ENCODE results near the gene RYR2. TPM values are rescaled to one million over a fixed set of nuclear protein-coding genes. Genes with fewer than 3 reads are reported as not detected.

The RYR2 gene
- total RNA-seq, 1 donor from 2014 or later: 47.0 TPM

DNA sequence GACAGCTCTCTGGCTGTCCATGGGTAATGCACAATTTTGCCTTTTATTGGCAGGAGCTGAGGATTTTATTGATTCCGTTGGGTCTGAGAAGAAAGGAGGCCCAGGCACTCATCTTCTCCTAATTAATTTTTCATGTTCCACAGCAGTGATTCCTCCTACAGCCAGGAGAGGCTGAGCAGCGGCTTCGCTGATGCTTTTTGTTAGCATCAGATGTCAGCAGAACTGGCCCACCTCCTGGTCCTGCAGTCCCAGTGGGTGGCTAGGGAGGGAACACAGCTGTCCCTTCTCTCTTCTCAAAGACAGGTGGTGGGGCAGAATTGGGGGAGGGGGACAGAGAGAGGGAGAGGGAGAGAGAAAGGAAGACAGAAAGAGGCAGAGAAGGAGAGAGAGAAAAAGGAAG lies 43.4 kb upstream of the RYR2 start:
- peak overlapping the region; percentile 65 for H3K4me3 Mint-ChIP-seq (ENCODE audit: unreplicated experiment)
- peaks cover 43% of the 10 kb centered on the region for H3K4me1 Mint-ChIP-seq (ENCODE audit: low read depth, unreplicated experiment)
- TF ChIP-seq CTCF (IDR thresholded peaks at IDR 0.05; ENCODE audit: partially characterized antibody, unreplicated experiment): peak; percentile 17
- peaks cover 13% of the 10 kb centered on the region for H3K27me3 Mint-ChIP-seq (ENCODE audit: unreplicated experiment)
- peaks cover 8% of the 10 kb centered on the region for H3K9me3 Mint-ChIP-seq (ENCODE audit: unreplicated experiment)
- H3K27ac Mint-ChIP-seq (ENCODE audit: unreplicated experiment): peak overlapping the region; percentile 98
- peaks cover 5% of the 10 kb centered on the region for H3K36me3 Mint-ChIP-seq (ENCODE audit: unreplicated experiment)
- DNase-seq: peak; percentile 72

- peaks cover 43% of the 10 kb centered on the region for H3K4me1 Mint-ChIP-seq (ENCODE audit: low read depth, unreplicated experiment)
- peaks cover 8% of the 10 kb centered on the region for H3K9me3 Mint-ChIP-seq (ENCODE audit: unreplicated experiment)
- no peak for DNase-seq
- H3K27me3 Mint-ChIP-seq (ENCODE audit: unreplicated experiment): peaks cover 12% of the 10 kb centered on the region
- TF ChIP-seq CTCF (IDR thresholded peaks at IDR 0.05; ENCODE audit: partially characterized antibody, unreplicated experiment): no peak
- H3K27ac Mint-ChIP-seq (ENCODE audit: unreplicated experiment): peak overlapping the region; percentile 93
- no peak overlapping the region for H3K4me3 Mint-ChIP-seq (ENCODE audit: unreplicated experiment)
- peaks cover 5% of the 10 kb centered on the region for H3K36me3 Mint-ChIP-seq (ENCODE audit: unreplicated experiment)
Measured at GRCh38 chr1:237000191-237000590, 41.8 kb upstream of the RYR2 start.

DNA sequence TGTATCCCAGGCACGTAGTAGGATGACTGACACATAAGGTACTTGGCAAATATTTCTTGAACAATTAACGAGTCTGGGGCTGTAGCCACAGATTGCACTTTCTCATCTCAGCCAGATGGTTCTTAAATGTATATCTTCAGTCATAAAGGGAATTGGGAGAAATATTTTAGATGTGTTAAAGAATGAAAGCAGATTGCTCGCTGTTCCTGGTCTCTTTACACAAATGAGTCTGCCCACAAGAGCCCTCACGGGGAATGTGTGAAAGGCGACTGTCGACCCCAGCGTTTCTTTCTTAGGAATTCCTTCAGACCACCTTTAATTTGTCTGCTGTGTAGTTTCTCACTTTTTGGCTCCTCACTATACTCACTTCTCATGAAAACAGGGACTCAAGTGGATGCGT lies 38.5 kb upstream of the RYR2 start:
- Mint-ChIP-seq H3K36me3 (ENCODE audit: unreplicated experiment) (peaks cover 5% of the 10 kb centered on the region), H3K4me3 (ENCODE audit: unreplicated experiment) (no peak overlapping the region), H3K27ac (ENCODE audit: unreplicated experiment) (no peak overlapping the region), H3K27me3 (ENCODE audit: unreplicated experiment) (peaks cover 4% of the 10 kb centered on the region), H3K9me3 (ENCODE audit: unreplicated experiment) (peaks cover 6% of the 10 kb centered on the region), H3K4me1 (ENCODE audit: low read depth, unreplicated experiment) (peaks cover 27% of the 10 kb centered on the region)
- DNase-seq: no peak
- TF ChIP-seq CTCF (IDR thresholded peaks at IDR 0.05; ENCODE audit: partially characterized antibody, unreplicated experiment): no peak

GRCh38 chr1:237004116-237004515 lies 37.9 kb upstream of the RYR2 start, which contains the start of gene MT1HL1:
Gene MT1HL1 (minus strand): TSS chr1:237004441. CDS start chr1:237004372, 69 bp downstream.
- Mint-ChIP-seq H3K36me3 (ENCODE audit: unreplicated experiment) (peaks cover 5% of the 10 kb centered on the region), H3K9me3 (ENCODE audit: unreplicated experiment) (peaks cover 2% of the 10 kb centered on the region), H3K4me1 (ENCODE audit: low read depth, unreplicated experiment) (peaks cover 23% of the 10 kb centered on the region), H3K4me3 (ENCODE audit: unreplicated experiment) (no peak within 1 kb of the TSS), H3K27ac (ENCODE audit: unreplicated experiment) (no peak within 1 kb of the TSS), H3K27me3 (ENCODE audit: unreplicated experiment) (no peaks in the 10 kb centered on the region)
- DNase-seq: no peak
- no peak for TF ChIP-seq CTCF (IDR thresholded peaks at IDR 0.05; ENCODE audit: partially characterized antibody, unreplicated experiment)

DNA sequence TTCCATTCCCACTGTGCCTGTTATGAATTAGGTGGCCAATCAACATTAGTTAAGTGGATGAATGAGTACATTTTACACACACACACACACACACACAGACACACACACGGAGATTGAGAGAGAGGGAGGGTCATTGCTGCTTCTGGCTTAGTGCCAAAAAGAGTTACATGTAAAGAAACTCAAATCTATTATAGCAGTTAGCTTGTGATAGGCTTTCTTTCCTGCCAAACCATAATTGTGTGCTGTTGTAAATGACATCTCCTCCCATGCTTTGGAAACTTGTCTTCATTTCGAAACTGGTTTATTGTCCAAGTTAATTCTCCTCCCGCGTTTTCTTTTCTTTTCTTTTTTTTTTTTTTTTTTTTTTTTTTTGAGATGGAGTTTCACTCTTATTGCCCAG lies 36.3 kb upstream of the RYR2 start:
- peaks cover 19% of the 10 kb centered on the region for H3K4me1 Mint-ChIP-seq (ENCODE audit: low read depth, unreplicated experiment)
- H3K27me3 Mint-ChIP-seq (ENCODE audit: unreplicated experiment): no peaks in the 10 kb centered on the region
- no peaks in the 10 kb centered on the region for H3K9me3 Mint-ChIP-seq (ENCODE audit: unreplicated experiment)
- H3K27ac Mint-ChIP-seq (ENCODE audit: unreplicated experiment): no peak overlapping the region
- no peak overlapping the region for H3K4me3 Mint-ChIP-seq (ENCODE audit: unreplicated experiment)
- H3K36me3 Mint-ChIP-seq (ENCODE audit: unreplicated experiment): peaks cover 5% of the 10 kb centered on the region
- TF ChIP-seq CTCF (IDR thresholded peaks at IDR 0.05; ENCODE audit: partially characterized antibody, unreplicated experiment): no peak
- no peak for DNase-seq
